Posterior vena cava (tissue), 2 donors: ENCODE results near the gene RHOG. TPM values are rescaled to one million over a fixed set of nuclear protein-coding genes. Genes with fewer than 3 reads are reported as not detected.

Experiments
- DNase-seq: peaks from one replicate; pipeline ENCODE4 v3.0.0-alpha.2; 2020; ENCODE audit warnings: low spot score
- intact Hi-C, 2 donors: fragments of 100-400 bp; cut with DNase I; formaldehyde crosslinking; loops; one replicate each; pipeline versions ENCODE4 v1.14.1 to v1.14.2; 2022 to 2023
- long read RNA-seq, 2 donors: library from polyadenylated mRNA; unstranded; transcript quantifications; one replicate each; pipeline ENCODE4 v2.0.0, GENCODE V29; 2020 to 2021
- total RNA-seq, 2 donors: library from RNA; stranded (reverse); fragmentation: NEBNext Ultra II Directional; extraction: Animal tissue kit (Norgen Biotek cat#: 25700); gene quantifications; one replicate each; pipeline ENCODE4 v1.2.1, GENCODE V29; 2021
- donor health status: DM: yes; HTN: yes; CAD: no.
- donor health status: DM: yes; HTN: yes; CAD: no.

Gene RHOG
- 10 to 100 TPM; 52.0 to 55.0 TPM for total RNA-seq
- long read RNA-seq, donor 1, transcript RHOG-201 (2 exons, 1,319 nt), result major isoform, 13 of 24 reads
- long read RNA-seq, donor 1, partial matches to known transcripts, result 10 of 24 reads
- long read RNA-seq, donor 1, other reads (novel, unspliced or antisense), result 1 of 24 reads
- long read RNA-seq, donor 2, transcript RHOG-201 (2 exons, 1,319 nt), result major isoform, 139 of 174 reads
- long read RNA-seq, donor 2, partial matches to known transcripts, result 31 of 174 reads
- long read RNA-seq, donor 2, other reads (novel, unspliced or antisense), result 3 of 174 reads

- peak; percentile 97 for DNase-seq
- intact Hi-C loops, result no loop called here
Measured at GRCh38 chr11:3840870-3841425, at the start of gene RHOG. RHOG (minus strand) TSS chr11:3840959; CDS start chr11:3828138, 12,821 bp downstream.

GRCh38 chr11:3890014-3890413, 49.3 kb upstream of the RHOG start:
- intact Hi-C loops, result no loop called here
- no peak for DNase-seq

- intact Hi-C loops, result no loop called here
Measured at GRCh38 chr11:3888876-3889275, 48.1 kb upstream of the RHOG start.

GRCh38 chr11:3886985-3887384, 46.2 kb upstream of the RHOG start:
- intact Hi-C loops, result no loop called here
- DNase-seq, result no peak

More at GRCh38 chr11:3888876-3889275, 48.1 kb upstream of the RHOG start:
- DNase-seq, result no peak

GRCh38 chr11:3885855-3886254, 45.1 kb upstream of the RHOG start:
- no peak for DNase-seq
- intact Hi-C loops, result no loop called here

- DNase-seq, result no peak
- intact Hi-C loops, result no loop called here
Measured at GRCh38 chr11:3882655-3883054, 41.9 kb upstream of the RHOG start.

- intact Hi-C loops, result no loop called here
- no peak for DNase-seq
Measured at GRCh38 chr11:3880724-3881123, 40.0 kb upstream of the RHOG start.

GRCh38 chr11:3879967-3880542, 39.3 kb upstream of the RHOG start:
- intact Hi-C loops, result no loop called here
- no peak for DNase-seq

- no peak for DNase-seq
- intact Hi-C loops, result no loop called here
Measured at GRCh38 chr11:3879216-3879966, 38.6 kb upstream of the RHOG start.

GRCh38 chr11:3878258-3878584, 37.5 kb upstream of the RHOG start:
- no peak for DNase-seq
- intact Hi-C loops, result no loop called here

GRCh38 chr11:3877364-3878257, 36.9 kb upstream of the RHOG start:
- no peak for DNase-seq
- intact Hi-C loops, result no loop called here

- intact Hi-C loops, result no loop called here
- DNase-seq, result no peak
Measured at GRCh38 chr11:3876613-3877012, 35.9 kb upstream of the RHOG start.

GRCh38 chr11:3873712-3874349, 33.1 kb upstream of the RHOG start:
- intact Hi-C loops, result no loop called here
- DNase-seq, result no peak

GRCh38 chr11:3867209-3868091, 26.7 kb upstream of the RHOG start:
- intact Hi-C loops, result no loop called here
- no peak for DNase-seq

- no peak for DNase-seq
- intact Hi-C loops, result no loop called here
Measured at GRCh38 chr11:3866836-3867208, 26.1 kb upstream of the RHOG start.

- intact Hi-C loops, result no loop called here
- DNase-seq, result no peak
Measured at GRCh38 chr11:3866206-3866605, 25.4 kb upstream of the RHOG start.

GRCh38 chr11:3865388-3866193, 24.8 kb upstream of the RHOG start:
- DNase-seq, result no peak
- intact Hi-C loops, result no loop called here
